GM19099 (cell line): ENCODE results near the gene KRTAP5-1.

Experiments
- POLR2A ChIP-seq: IDR thresholded peaks from 3 replicates; pipeline ENCODE4 v1.6.1; 2011; ENCODE audit warnings: low read depth; ENCODE audit not compliant: insufficient read length; ENCODE audit errors: extremely low read depth

The KRTAP5-1 gene

GRCh38 chr11:1572197-1573076 is 12.6 kb downstream of the KRTAP5-1 start, which contains the start of gene DUSP8:
DUSP8 (minus strand) TSS chr11:1572271; CDS start chr11:1565826, 6,445 bp downstream.
- no peak for TF ChIP-seq POLR2A

GRCh38 chr11:1571760-1572196 is 13.3 kb downstream of the KRTAP5-1 start:
- TF ChIP-seq POLR2A: no peak

GRCh38 chr11:1570896-1571759 is 14.0 kb downstream of the KRTAP5-1 start:
- TF ChIP-seq POLR2A: no peak

- no peak for TF ChIP-seq POLR2A
Measured at GRCh38 chr11:1570531-1570895, 14.6 kb downstream of the KRTAP5-1 start.

GRCh38 chr11:1570001-1570453 is 15.1 kb downstream of the KRTAP5-1 start:
- TF ChIP-seq POLR2A: no peak

GRCh38 chr11:1569251-1569780 is 15.8 kb downstream of the KRTAP5-1 start:
- no peak for TF ChIP-seq POLR2A

GRCh38 chr11:1568441-1568911 is 16.6 kb downstream of the KRTAP5-1 start:
- no peak for TF ChIP-seq POLR2A

GRCh38 chr11:1567721-1568100 is 17.4 kb downstream of the KRTAP5-1 start:
- TF ChIP-seq POLR2A: no peak

GRCh38 chr11:1567052-1567720 is 17.9 kb downstream of the KRTAP5-1 start:
- TF ChIP-seq POLR2A: no peak

GRCh38 chr11:1566381-1567051 is 18.6 kb downstream of the KRTAP5-1 start:
- no peak for TF ChIP-seq POLR2A

- no peak for TF ChIP-seq POLR2A
Measured at GRCh38 chr11:1565904-1566247, 19.2 kb downstream of the KRTAP5-1 start.

GRCh38 chr11:1565173-1565903 is 19.7 kb downstream of the KRTAP5-1 start:
- TF ChIP-seq POLR2A: no peak

- TF ChIP-seq POLR2A: no peak
Measured at GRCh38 chr11:1564535-1565172, 20.4 kb downstream of the KRTAP5-1 start.
